Mucosa of gallbladder (tissue), 1 donor: ENCODE results near the gene DLK1. TPM values are rescaled to one million over a fixed set of nuclear protein-coding genes. Genes with fewer than 3 reads are reported as not detected.

Source experiments
- DNase-seq: peaks from one replicate; pipeline ENCODE4 v3.0.0-alpha.2; 2020; ENCODE audit warnings: low spot score
- total RNA-seq: library from RNA; stranded (reverse); gene quantifications from one replicate; pipeline ENCODE4 v1.2.1, GENCODE V29; 2021
- donor health status: DM: no; HTN: no; CAD: no.

DLK1 gene
- total RNA-seq, 1 donor from 2014 or later = 7.0 TPM

DNA sequence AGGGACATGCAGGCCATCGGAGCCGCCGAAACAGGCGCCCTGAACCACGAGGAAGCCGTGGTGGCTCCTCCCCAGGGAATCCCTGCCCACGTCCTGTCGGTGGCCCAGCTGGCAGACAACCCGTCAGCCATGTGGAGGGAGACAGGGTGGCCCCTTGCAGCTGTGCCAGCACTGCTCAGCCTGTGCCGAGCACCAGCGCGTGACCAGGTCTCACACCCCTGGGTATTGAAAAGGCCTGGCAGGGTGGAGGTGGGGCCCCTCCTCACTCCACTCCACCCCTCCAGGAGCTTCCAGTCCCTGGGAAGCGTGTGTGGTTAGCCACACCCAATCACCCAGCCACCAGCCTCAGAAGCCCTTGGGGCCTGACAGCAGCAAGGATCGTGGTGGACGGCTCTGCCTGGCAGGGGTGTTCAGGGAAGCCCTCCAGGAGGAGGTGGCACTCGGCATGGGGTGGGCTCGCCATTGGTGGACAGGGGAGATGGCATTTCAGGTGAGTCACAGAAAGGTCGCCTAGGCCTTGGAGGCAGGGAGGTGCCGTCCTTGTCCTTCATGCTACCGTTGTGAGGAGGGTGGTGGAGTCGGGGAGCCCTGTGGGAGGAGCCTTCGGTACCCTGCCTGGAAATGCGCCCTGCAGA lies 12.3 kb upstream of the DLK1 start:
- no peak for DNase-seq

DNA sequence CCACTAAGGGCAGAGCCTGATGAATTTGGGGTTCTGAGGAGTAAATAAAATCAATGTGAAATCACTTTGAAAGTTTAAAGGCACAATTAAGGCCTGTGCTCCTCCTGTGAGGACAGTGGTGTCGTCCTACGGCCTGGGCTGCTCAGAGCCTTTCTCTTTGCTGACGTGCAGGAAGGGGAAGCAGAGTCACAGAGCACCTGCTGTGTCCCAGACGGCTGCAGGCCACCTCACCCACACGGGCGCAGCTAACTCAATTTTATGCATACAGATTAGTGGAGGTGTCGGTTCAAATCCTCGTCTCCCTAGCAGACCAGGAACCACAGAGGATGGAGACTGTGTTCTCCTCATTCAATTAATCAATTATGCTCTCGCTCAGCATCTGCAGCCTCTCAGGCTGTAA lies 11.4 kb upstream of the DLK1 start:
- DNase-seq = no peak

DNA sequence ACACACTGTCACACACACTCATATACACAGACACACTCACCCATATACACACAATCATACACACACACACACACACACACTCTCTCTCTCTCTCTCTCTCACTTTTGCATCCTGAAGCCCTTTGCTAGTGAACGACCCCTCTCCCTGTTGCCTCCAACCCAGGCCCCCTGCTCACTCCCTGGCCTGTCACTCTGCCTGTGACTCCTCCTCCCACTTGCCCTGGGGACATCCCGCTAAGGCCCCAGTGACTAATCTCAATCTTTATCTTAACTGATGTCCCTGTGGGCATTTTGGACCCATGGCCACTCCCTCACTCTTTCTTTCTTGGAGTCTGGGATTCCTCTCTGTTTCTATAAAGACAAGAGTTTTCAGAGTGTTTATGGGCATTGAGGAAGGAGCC lies 10.9 kb upstream of the DLK1 start:
- no peak for DNase-seq

DNA sequence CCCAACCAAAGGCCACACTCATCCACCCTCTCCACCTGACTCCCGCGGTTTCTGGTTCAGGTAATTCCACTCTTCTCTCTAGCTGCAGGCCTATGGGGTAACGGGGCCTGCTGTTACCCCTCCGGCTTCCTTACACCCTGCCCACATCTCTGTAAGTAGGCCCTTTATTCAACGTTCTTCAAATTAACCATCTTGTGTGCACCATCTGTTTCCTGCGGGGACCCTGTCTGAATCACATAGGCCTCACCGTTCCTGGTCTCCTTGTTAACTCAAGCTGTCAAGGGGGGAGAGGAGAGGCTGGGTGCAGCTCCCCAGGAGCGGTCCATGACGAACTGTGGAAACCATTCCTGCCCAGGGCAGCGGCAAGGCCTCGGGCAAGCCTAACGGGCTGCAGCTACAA lies 9.3 kb upstream of the DLK1 start:
- no peak for DNase-seq

DNA sequence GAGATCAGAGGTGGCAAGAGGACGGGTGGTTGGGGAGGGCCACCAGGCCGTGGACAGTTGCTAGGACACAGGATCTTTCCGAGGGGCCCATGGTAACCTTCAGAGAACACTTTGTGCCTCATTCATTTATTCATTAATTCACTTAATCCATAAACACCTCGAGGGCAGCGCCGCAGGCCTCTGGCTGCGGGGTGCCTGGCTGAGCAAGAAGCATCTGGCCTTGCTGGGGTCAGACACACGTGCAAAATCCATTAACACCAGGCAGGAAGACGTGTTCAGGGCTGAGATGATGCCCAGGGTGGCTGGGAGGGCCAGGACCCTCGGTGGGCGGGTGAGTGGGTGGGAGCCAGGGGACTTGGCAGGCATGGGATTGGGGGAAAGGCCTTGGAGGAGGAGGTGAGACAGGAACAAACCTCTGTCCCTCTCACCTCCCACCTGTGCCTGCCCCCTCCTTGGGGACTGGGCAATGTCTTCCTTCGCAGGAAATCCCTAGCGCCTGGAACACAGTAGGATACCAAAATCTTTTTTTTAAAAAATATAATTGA lies 6.6 kb upstream of the DLK1 start:
- no peak for DNase-seq

DNA sequence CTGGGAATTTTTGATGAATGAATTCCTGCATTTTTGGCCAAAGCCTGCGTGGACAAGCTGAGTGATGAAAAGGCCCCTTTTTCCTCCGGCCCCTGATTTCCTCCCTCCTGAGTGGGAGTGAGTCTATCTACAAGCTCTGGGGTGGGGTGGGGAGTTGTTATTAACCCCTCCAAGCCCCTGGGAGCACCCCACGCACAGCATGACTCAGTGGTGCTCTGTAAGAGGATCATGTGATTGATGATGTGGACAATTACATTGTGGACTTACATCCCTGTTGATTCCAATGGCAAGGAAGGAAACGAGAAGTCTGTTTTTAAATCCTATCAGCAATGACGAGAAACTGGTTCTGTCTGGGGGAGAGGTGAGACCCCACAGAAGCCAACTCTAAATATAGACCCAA lies 5.1 kb upstream of the DLK1 start:
- DNase-seq = no peak

DNA sequence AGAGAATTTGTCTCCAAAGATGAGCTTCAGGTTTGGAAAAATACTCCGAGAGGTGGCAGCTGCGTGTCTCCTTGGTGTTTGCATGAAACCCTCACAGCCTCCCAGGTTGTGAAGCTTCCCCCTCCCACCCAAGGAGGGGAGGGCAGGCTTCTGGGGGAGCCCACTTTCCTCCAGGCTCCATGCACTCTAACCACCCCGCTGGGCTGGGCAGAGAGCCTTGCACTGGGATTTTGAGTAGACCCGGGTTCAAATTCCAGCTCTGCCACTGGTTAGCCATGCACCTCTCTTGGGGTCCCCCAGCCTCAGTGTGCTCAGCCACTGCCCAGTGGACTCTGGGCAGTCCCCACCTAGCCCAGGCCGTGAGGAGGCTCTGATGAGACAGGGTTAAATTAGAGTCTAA lies 4.3 kb upstream of the DLK1 start:
- DNase-seq = no peak

DNA sequence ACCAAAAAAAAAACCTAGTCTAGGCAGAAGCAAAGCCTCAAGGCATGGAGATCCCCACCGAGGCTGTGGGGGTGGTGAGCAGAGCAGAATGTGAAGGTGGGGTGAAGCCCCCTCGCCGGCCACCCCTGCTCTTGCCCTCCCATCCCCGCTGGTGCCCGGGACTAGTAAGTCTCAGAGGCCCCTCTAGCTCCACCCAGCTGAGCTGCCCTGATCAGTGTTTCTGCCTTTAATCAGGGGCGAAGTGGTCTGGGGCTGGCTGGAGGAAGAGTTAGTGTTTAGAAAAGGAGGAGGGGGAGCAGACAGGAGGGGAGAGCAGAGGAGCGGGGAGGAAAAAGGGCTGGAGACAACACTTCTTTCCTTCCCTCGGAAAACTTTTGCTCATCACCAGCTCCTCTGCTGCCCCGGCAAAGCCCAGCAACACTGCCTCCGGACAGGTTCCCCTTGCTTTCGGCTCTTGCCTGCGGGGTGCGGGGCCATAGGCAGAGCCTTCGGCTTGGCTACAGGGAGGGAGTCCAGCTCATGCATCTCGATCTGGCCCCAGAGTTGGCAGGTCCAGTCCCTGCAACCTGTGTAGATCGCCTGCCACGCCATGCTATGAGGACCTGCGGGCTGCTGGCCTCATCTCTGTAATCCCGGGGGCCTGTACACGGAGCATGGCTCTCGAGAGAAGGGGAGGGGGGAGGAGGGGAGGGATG lies 3.4 kb upstream of the DLK1 start:
- no peak for DNase-seq

DNA sequence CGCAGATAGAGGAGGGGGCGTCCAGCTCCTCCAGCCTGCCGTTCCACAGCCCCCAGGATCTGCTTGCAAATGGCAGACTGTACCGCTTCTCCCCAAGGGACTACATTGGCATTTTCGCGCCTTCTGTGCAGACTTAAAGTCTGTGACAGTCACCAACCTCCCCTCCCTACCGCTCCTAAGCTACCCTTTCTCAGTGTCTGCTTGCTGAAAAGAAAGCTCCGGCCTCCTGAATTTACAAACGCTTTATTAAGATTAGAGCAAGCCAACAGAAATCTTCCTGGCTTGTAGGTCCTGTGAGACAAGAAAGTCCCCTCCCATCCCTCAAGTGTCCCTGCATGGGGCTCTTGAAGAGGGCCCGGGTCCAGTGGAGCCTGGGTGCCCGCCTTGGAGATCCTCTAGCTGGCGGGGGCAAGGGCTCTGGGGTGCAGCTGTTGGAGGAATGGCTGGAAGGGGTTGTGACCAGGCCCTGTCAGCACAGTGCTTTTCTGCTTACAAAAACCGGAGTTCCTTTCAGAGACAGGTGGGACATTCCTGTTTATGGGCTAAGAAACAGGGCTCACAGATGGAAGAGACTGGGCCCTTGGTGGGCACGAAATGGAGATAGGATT lies 2.8 kb upstream of the DLK1 start:
- no peak for DNase-seq

DNA sequence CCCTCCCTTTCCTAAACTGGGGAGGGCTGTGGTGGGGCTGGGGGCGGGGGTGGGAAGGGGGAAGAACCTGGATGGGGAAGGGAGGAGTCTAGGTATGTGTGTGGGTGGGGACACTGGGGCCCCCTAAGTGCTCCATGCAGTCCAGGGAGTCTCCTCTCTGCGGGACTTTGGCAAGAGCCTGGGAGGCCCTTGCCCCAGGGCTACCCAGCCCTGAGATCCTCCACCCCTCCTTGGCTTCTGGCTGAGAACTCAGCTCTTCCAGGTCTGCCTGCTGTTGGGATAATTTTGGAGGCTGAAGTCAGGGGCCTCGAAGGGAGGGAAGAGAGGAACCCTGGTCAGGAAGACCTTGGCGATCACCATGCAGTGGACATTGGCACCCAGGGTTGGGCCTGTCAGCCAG lies 2.2 kb upstream of the DLK1 start:
- DNase-seq = no peak

DNA sequence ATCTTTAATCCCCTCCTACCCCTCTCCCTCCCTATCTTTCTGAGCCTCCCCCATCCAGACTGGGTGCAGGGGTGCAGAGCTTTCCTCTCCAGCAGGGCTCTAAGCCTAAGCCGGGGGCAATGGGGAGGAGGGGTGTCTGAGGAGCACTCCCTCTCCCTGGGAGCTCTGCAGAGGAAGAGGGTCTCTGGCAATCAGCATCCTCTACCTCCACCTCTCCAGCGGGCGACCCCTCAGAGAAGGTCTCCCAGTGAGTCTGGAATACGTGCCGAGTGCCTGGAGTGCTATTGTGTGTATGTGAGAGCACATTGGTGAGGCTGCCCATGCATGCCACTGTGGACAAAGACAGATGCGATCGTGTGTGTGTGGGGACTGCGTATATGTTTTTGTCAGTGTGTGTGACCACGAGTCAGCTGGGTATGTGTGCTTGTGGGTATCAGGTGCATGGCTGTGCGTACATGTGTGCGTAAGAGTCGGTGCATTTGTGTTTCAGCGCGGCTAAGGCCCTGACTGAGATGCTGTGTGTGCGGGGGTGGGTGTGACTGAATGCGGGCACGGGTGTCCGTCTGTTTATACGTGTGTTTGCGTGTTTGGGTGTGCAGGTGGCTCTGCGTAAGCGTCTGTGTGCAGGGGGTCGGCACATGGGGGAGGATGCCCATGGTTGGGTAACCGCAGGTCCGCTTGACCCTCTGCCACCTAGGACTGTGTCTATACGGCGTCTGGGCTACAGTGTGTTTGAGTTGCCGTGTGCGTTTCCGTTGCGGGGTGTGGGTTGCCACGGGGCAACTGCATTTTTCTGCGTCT lies 905 bp upstream of the DLK1 start:
- no peak for DNase-seq

DNA sequence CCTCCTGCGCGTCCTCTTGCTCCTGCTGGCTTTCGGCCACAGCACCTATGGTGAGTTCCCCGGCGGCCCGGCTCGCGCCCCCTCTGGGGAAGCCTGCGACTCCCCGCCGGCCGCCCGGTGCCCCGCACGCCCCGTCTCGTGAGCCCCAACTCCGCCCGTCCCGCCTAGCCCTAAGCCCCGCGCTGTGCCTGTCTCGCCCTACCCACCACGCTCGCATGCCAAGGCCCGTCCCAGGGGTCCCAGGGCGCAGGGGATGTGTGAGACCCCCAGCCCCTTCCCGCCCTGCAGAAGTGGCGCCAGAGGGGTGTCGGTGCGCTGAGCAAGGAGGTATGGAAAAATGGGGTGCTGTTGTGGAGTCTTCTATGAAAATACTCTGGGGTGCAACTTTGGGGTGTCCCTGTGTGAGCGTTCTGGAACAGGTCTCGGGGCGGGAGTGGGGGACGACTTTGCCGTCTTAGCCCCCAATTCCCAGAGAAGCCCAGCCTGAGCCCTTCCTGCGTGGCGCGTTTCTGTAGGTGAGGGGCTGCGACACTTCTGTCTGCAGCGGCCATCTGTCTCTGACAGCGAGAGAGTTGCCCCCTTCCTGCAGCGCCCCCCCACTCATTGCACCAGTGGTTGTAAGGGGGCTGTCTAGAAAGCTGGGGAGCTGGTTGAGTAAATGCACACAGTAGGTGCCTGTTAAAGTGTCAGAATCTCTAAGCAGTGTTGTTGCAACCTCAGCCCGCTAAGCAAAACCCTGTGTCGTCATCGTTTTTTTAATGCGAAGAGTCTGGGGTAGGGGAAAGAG lies 587 bp downstream of the DLK1 start:
- DNase-seq = no peak

DNA sequence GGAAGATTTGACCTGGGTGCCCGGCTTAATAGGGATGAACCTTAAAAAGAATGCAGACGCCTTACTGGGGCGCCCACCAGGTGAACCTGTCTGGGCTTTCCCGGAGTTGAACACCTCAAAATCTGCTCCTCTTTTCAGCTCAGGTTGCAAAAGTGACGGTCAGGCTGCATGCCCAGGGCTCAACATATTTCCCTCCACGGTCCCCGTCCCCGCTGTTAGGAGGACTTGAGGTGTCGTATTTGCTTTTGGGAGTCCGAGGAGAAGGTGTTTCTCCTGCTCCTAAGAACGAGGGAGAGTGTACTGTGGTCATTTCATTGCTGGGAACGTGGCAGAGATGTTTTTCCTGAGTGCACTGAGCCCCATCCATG lies 1.2 kb downstream of the DLK1 start:
- no peak for DNase-seq

DNA sequence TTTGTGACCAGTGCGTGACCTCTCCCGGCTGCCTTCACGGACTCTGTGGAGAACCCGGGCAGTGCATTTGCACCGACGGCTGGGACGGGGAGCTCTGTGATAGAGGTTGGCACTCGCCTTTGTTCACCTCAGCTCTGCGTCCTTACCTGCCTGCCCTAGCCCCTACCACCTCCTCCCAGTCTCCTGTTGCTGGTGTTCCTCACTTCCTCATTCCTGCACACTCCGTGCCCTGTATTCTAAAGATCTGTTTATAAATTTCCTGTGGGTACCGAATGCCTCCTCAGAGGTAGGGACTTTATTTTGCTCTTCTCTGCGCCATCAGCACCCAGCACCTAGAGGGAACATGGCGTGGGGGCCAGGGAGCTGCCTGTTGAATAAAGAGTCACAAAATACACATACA lies 2.3 kb downstream of the DLK1 start:
- DNase-seq = no peak

DNA sequence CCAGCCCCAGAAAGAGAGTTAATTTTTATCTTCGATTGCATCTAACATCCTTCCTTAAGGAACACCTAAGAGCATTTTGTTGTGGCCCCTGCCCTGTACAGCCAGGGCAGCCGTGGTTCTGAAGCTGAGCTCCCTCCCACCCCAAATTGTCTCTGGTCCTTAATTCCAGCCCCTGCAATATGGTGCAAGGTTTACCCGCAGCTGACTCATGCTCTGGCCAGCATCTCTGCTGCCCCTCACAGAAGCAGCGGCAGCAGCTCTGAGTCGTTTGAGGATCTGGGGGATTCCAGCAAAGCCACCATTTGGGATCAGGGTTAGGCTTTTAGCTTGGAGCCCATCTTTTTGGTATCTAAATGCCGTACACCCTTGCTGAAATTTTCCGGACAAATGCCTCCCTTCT lies 3.3 kb downstream of the DLK1 start:
- no peak for DNase-seq

DNA sequence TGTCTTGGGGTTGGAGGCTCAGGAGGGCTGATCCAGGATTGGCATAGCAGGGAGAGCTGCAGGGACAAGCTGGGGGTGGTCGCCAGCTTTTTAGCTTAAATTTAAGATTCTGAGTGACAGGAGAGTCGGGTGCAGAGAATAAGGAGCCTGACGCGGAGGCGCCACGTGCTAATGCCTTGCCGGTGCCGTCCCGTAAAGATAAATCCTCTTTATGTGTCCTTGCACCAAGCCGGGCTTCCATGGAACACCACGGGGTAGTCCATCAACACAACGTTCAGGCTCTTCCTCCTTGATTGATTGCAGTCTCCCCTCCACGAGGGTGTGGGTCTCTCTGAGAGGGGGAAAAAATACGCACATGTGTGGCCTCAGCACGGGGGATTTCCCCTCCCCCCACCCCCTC lies 3.9 kb downstream of the DLK1 start:
- no peak for DNase-seq

DNA sequence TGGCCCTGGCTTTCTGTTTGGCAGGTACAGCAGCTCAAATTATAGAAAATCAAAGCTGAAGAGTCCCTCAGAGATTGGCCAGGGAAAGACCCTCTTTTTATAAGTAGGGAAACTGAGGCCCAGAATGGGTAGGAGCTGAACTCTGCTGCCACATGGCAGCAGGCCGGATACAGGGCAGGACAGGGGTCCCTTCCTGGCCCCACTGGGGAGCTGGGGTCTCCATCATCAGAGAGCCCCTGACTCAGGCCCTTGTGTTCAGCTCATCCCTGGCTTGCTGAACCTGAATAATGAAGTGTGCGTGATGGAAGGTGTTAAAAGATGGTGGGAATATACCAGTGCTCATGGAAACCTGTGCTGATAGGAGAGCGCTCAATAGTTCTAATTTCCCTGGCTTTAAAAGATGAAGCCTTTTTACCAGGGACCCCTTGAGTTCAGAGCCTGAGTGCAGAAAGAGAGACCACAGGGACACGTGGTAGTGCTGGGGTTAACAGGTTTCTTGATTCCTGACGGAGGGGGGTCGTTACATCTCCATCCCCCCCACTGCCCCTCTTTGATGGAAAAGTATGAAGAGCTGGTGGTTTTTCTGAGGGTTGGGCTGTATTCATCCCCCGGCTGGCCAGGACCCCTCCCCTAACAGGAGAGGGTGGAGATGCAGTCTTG lies 4.4 kb downstream of the DLK1 start:
- DNase-seq = no peak

DNA sequence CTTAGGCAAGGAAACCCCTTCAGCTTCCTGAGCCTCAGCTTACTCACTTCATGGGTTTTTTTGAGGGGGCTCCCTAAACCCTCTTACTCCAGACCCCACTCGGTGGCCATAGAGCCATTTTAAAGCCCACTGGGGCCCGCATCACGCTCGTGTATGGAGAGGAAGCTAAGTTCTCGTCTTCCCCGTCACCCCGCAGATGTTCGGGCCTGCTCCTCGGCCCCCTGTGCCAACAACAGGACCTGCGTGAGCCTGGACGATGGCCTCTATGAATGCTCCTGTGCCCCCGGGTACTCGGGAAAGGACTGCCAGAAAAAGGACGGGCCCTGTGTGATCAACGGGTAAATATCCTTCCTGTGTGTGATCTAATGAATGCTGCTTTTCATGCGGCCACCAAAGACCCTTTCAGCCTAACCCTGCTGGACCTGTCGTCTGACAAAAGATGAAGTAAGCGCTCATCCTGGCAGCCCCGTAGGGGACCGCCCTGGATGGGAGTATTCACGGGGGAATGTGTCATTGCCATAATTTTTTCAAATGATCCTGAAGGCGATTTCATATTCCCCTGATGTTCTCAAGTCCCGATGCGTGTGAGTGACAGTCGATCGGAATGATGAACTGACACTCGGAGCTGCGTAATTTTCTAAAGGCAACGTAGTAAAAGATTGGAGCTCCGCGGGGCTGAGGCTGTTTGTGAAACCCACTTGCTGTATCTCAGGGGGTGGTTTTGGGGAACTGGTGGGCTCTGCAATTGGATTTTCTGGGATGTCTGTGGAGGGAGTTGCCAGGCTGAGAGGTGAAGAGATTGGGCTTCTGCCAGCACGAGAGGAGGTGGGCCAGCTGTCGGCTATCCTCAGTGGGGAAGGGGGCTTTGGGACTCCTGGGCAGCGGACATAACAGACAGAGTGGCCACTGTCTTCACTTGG lies 5.4 kb downstream of the DLK1 start:
- DNase-seq = no peak

DNA sequence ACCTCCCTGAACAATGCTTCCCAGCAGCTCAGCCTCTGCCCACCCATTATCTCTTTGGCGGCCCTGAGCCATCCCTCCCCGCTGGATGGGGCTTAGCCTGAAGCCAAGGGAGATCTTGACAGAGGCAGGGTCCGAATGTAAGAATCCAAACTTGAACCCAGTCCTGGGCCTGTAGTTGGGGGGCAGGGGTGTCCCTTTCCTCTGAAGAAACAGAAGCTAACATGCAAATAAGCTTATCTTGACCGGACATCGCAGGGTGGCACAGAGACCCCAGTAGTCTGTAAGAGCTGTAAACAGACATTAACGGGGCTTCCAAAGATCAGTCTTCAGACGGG lies 6.0 kb downstream of the DLK1 start:
- no peak for DNase-seq

DNA sequence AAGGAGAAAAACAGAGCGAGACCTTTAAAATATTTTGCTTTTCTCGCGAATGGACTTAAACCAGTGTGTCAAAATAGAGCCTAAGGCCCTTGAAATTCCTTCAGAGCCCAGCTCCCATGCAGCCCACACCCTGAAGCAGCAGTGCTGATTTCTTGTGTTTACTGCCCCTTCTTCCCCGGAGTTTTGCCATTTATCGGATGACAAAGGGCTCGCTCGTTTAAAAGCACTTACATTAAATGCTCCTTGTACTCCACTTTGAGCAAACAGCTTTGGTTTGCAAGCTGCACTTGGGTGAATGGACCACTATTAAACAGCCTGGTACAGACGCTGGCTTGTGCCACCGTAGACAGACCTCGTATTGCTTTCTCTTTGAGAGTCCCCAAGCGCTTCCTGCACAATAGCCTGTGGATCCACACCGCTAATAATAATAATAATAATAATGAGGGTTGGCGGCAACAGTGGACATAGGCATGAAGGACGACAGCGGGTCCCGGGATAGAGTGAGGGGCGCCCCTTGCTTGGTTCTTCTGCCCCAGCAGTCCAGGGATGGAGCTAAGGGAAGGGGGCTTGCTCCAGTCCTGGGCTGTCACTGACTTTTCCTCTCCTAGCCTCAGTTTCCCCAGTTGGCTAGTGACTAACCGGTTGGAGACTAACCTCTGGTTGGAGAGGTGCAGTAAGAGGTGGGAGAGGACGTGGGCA lies 6.6 kb downstream of the DLK1 start:
- DNase-seq = no peak
